NCI-H187 treated with DMSO at 0.1 percent for 48 hours (cell line): ENCODE data around the gene CPLX1.
"Not testable (repeated sequence)": the region's sequence is repeated elsewhere in the genome, so short reads cannot be mapped to it uniquely, and the experiment has no call there.

Experiments used
- DNase-seq: peaks from one replicate; lab custom pipeline; 2025; lab: John Stamatoyannopoulos, UW

CPLX1 gene

GRCh38 chr4:791898-792625 lies 33.9 kb downstream of the CPLX1 start:
- no peak for DNase-seq

- DNase-seq: no peak
These were observed 34.6 kb downstream of the CPLX1 start for GRCh38 chr4:791252-791897.

GRCh38 chr4:790466-790820 lies 35.5 kb downstream of the CPLX1 start:
- no peak for DNase-seq

GRCh38 chr4:789571-790465 lies 36.1 kb downstream of the CPLX1 start:
- no peak for DNase-seq

- DNase-seq: no peak
These were observed 37.2 kb downstream of the CPLX1 start for GRCh38 chr4:788636-789297.

GRCh38 chr4:788006-788635 lies 37.8 kb downstream of the CPLX1 start:
- no peak for DNase-seq

GRCh38 chr4:787561-787981 lies 38.4 kb downstream of the CPLX1 start:
- DNase-seq: no peak

GRCh38 chr4:786861-787300 lies 39.0 kb downstream of the CPLX1 start:
- DNase-seq: no peak

- DNase-seq: no peak
These were observed 39.7 kb downstream of the CPLX1 start for GRCh38 chr4:786074-786741.

- no peak for DNase-seq
These were observed 40.4 kb downstream of the CPLX1 start for GRCh38 chr4:785332-786073.

- no peak for DNase-seq
These were observed 41.3 kb downstream of the CPLX1 start for GRCh38 chr4:784401-785331.

GRCh38 chr4:781493-782216 lies 44.3 kb downstream of the CPLX1 start:
- peak; percentile 96 for DNase-seq

GRCh38 chr4:780716-781492 lies 45.0 kb downstream of the CPLX1 start:
- no peak for DNase-seq

GRCh38 chr4:780255-780654 lies 45.7 kb downstream of the CPLX1 start:
- DNase-seq: not testable (repeated sequence)

- no peak for DNase-seq
These were observed 46.4 kb downstream of the CPLX1 start for GRCh38 chr4:779555-779954.

- DNase-seq: no peak
These were observed 48.2 kb downstream of the CPLX1 start for GRCh38 chr4:777520-778262.
